CD4-positive, alpha-beta memory T cell (primary cell): ENCODE measurements around the gene CLEC18C. TPM values are rescaled to one million over a fixed set of nuclear protein-coding genes. Genes with fewer than 3 reads are reported as not detected.
"Not testable (repeated sequence)": the region's sequence is repeated elsewhere in the genome, so short reads cannot be mapped to it uniquely, and the experiment has no call there.

Source experiments
- CTCF ChIA-PET: fragments of 350-600 bp; sonication (Branson Sonifier 250); formaldehyde crosslinking; loops from one replicate; lab custom pipeline; 2021; ENCODE audit warnings: inconsistent platforms; ENCODE audit not compliant: partially characterized antibody; lab: Charles Lee
- POLR2A ChIA-PET: fragments of 350-600 bp; sonication (Branson Sonifier 250); formaldehyde crosslinking; loops from one replicate; lab custom pipeline; 2021; ENCODE audit not compliant: partially characterized antibody; lab: Charles Lee
- DNase-seq, 5 donors: peaks; one replicate each; pipeline versions ENCODE4 v3.0.0 to v3.0.0-alpha.2; 2020 to 2022; ENCODE audit warnings: mixed read lengths in 1 of 5
- H3K27ac ChIP-seq: one replicate; pipeline ENCODE4 v1.7.0; 2013; ENCODE audit warnings: low read depth, low read length
- H3K27me3 ChIP-seq: 2 replicates; pipeline ENCODE4 v1.7.0; 2013; ENCODE audit warnings: mild to moderate bottlenecking, low read length, moderate library complexity; ENCODE audit not compliant: insufficient read depth
- H3K36me3 ChIP-seq: 2 replicates; pipeline ENCODE4 v1.7.0; 2013; ENCODE audit warnings: mild to moderate bottlenecking, low read length, moderate library complexity; ENCODE audit not compliant: insufficient read depth
- H3K4me1 ChIP-seq: 2 replicates; pipeline ENCODE4 v1.7.0; 2013; ENCODE audit warnings: mild to moderate bottlenecking, low read length, moderate library complexity; ENCODE audit not compliant: insufficient read depth
- H3K4me3 ChIP-seq, 2 donors: one replicate each; pipeline ENCODE4 v1.7.0; 2013; ENCODE audit warnings: low read length in 2 of 2, mild to moderate bottlenecking in 1 of 2
- H3K9me3 ChIP-seq, 2 donors: one replicate each; pipeline ENCODE4 v1.7.0; 2013; ENCODE audit warnings: low read length in 2 of 2, control low read depth in 1 of 2; ENCODE audit not compliant: control insufficient read depth in 1 of 2
- H3K27ac Mint-ChIP-seq, 7 donors: one replicate each; pipeline ENCODE4 v1.8.0; 2020 to 2021; ENCODE audit warnings: mixed read lengths in 7 of 7, mild to moderate bottlenecking in 6 of 7, inconsistent platforms in 3 of 7, moderate library complexity in 3 of 7
- H3K27me3 Mint-ChIP-seq, 2 donors: one replicate each; pipeline ENCODE4 v1.8.0; 2020 to 2021; ENCODE audit warnings: mixed read lengths in 2 of 2
- H3K36me3 Mint-ChIP-seq, 2 donors: one replicate each; pipeline ENCODE4 v1.8.0; 2020 to 2021; ENCODE audit warnings: mixed read lengths in 2 of 2, inconsistent platforms in 1 of 2, mild to moderate bottlenecking in 1 of 2
- H3K4me1 Mint-ChIP-seq, 4 donors: one replicate each; pipeline ENCODE4 v1.8.0; 2020 to 2021; ENCODE audit warnings: mixed read lengths in 4 of 4, mild to moderate bottlenecking in 1 of 4
- H3K4me3 Mint-ChIP-seq, 8 donors: one replicate each; pipeline ENCODE4 v1.8.0; 2020 to 2021; ENCODE audit warnings: mixed read lengths in 8 of 8, mild to moderate bottlenecking in 7 of 8, moderate library complexity in 6 of 8, inconsistent platforms in 3 of 8
- H3K9me3 Mint-ChIP-seq, 8 donors: one replicate each; pipeline ENCODE4 v1.8.0; 2020 to 2021; ENCODE audit warnings: mixed read lengths in 8 of 8, mild to moderate bottlenecking in 5 of 8, inconsistent platforms in 3 of 8, moderate library complexity in 1 of 8
- intact Hi-C: fragments of 100-400 bp; cut with micrococcal nuclease; formaldehyde crosslinking; loops from one replicate; pipeline ENCODE4 v1.15.1; 2023
- polyA plus RNA-seq, 2 donors: library from polyadenylated mRNA; unstranded; fragments of 300-500 nt; fragmentation: Illumina TruSeq; gene quantifications; one replicate each; pipeline ENCODE4 v1.2.3, GENCODE V29; 2021
- total RNA-seq, 2 experiments: library from RNA; stranded (reverse); gene quantifications; one replicate each; pipeline ENCODE4 v1.2.3, GENCODE V29; 2021

The CLEC18C gene
- total and polyA plus RNA-seq, 4 experiments from 2014 or later, result 0.96 to 1.0 TPM; not detected in 2

DNA sequence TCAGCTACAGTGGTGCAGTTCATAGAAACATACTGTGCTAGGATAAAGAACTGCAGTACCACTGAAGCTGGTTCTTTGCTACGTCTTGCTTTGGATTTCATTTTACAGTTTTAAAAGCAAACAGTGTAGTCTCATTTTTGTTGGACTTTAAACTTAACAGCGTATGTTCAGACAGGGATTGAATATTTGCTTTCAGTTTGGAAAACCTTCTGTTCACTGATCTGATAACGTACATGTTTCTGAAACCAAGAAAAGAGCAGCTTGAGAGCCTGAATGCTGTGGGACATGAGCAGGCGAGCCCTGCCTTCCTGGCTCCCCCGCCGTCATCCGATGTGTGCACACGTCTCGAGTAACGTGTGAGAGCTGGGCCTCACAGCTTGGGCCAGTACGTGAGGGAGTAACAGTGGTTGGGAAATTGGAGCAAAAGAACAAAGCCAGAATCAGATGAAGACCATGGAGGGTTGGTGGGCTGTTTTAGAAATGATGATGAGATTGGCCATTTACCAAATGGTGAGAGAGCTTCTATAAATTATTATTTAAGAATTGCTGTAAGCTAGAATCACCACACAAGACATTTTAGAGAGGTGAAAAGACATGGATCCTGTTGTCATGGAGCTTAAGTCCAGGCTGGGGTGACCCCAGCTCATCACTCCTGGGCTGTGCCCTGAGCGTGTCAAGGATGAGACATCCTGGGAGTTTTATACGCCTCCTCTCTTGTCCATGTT, 20.8 kb upstream of the CLEC18C start:
- CTCF ChIA-PET, result interaction anchor here (0.9 to 2.0 kb wide), 2 partner anchors 10 to 12 kb away, joined by 3 to 8 read pairs; no protein-coding TSS in a partner anchor
- Mint-ChIP-seq H3K27me3 (no peaks in the 10 kb centered on the region), H3K4me1 (peaks cover 0 to 1% (median 0%) of the 10 kb centered on the region in 4 donors), H3K36me3 (peaks cover 54 to 60% of the 10 kb centered on the region in 2 donors), H3K9me3 (no peaks in the 10 kb centered on the region), H3K4me3 (no peak overlapping the region), H3K27ac (peak overlapping the region in 2 of 7 donors; percentile 15 to 61)
- H3K27ac ChIP-seq, result no peak overlapping the region
- H3K9me3 ChIP-seq, result no peaks in the 10 kb centered on the region
- no peak overlapping the region for H3K4me3 ChIP-seq
- POLR2A ChIA-PET, result no interaction called here
- intact Hi-C loops, result no loop called here
- peaks cover 62% of the 10 kb centered on the region for H3K36me3 ChIP-seq
- H3K27me3 ChIP-seq, result no peaks in the 10 kb centered on the region
- no peaks in the 10 kb centered on the region for H3K4me1 ChIP-seq
- DNase-seq, result no peak

DNA sequence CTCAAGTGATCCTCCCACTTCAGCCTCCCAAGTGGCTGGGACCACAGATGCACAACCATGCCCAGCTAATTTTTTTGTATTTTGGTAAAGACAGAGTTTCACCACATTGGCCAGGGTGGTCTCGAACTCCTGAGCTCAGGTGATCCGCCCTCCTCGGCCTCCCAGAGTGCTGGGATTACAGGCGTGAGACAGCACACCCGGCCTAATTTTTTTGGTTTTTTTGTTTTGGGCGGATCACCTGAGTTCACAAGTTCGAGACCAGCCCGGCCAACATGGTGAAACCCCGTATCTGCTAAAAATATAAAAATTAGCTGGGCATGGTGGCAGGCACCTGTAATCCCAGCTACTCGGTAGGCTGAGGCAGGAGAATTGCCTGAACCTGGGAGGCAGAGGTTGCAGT, 18.9 kb upstream of the CLEC18C start:
- H3K4me1 Mint-ChIP-seq, result not testable (repeated sequence)
- CTCF ChIA-PET, result interaction anchor here (0.9 to 1.0 kb wide), 2 partner anchors 10 to 13 kb away, joined by 3 read pairs; no protein-coding TSS in a partner anchor

DNA sequence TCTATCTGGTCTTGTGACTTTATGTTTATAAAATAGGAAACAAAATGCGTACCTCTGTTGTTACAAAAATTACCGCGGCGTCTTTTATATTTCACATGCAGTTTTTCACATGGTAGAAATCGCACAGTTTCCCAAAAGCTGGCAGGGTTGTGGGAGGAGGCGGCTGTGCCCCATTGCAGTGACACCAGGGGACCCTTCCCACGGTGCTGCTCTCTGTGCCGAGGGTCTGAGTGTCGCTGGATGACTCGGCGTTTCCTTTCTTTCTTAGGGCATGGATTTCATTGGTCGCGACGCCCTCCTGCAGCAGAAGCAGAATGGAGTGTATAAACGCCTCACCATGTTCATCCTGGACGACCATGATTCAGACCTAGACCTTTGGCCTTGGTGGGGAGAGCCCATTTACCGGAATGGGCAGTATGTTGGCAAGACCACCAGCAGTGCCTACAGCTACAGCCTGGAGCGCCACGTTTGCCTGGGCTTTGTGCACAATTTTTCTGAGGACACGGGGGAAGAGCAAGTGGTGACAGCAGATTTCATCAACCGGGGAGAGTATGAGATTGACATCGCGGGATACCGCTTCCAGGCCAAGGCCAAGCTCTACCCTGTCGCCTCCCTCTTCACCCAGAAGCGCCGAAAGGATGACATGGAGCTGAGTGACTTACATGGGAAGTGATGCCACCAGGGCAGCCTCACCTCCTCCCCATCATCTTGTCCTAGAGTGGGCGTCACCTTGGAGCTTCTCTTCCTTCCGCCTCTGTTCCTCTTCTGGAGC, 17.2 kb upstream of the CLEC18C start:
- H3K9me3 ChIP-seq, result no peaks in the 10 kb centered on the region
- H3K27ac ChIP-seq, result no peak overlapping the region
- Mint-ChIP-seq H3K27me3 (no peaks in the 10 kb centered on the region), H3K36me3 (peaks cover 27 to 30% of the 10 kb centered on the region in 2 donors), H3K27ac (peak overlapping the region in 2 of 7 donors; percentile 44 to 57), H3K4me3 (no peak overlapping the region), H3K4me1 (no peaks in the 10 kb centered on the region), H3K9me3 (no peaks in the 10 kb centered on the region)
- intact Hi-C loops, result no loop called here
- H3K4me3 ChIP-seq, result no peak overlapping the region
- ChIA-PET POLR2A (no interaction called here), CTCF (no interaction called here)
- no peaks in the 10 kb centered on the region for H3K4me1 ChIP-seq
- H3K27me3 ChIP-seq, result no peaks in the 10 kb centered on the region
- no peak for DNase-seq
- H3K36me3 ChIP-seq, result peaks cover 72% of the 10 kb centered on the region

More for the DNA sequence above, 18.9 kb upstream of the CLEC18C start:
- H3K9me3 ChIP-seq, H3K4me3 ChIP-seq, POLR2A ChIA-PET, DNase-seq, H3K27me3 Mint-ChIP-seq, H3K27ac ChIP-seq, H3K27me3 ChIP-seq, H3K4me3 Mint-ChIP-seq, H3K4me1 ChIP-seq, H3K9me3 Mint-ChIP-seq, intact Hi-C loops: not testable (repeated sequence)
- Mint-ChIP-seq H3K36me3 (peaks cover 39 to 44% of the 10 kb centered on the region in 2 donors), H3K27ac (peak overlapping the region in 1 of 7 donors; percentile 42)
- H3K36me3 ChIP-seq, result peaks cover 75% of the 10 kb centered on the region

DNA sequence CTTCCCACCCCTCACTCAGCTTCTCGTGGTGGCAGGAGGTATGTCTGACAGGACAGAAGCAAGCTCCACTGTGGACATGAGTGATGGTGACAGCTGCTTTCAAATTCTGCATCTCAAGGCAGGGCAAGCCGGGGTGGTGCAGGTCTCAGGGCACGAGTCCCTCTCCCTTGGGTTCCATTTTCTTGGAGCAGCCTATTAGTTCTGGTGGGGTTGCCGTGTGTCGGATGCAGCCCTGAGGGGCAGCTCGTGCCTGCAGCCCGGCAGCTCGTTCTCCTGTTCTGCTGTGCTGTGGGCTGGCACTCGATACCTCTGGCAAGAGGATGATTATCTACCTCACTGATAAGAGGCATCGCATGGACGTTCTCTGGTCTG, 16.5 kb upstream of the CLEC18C start:
- Histone ChIP-seq H3K27ac (no peak overlapping the region), H3K27me3 (no peaks in the 10 kb centered on the region), H3K4me1 (no peaks in the 10 kb centered on the region), H3K4me3 (no peak overlapping the region), H3K36me3 (peaks cover 72% of the 10 kb centered on the region), H3K9me3 (no peaks in the 10 kb centered on the region)
- no peaks in the 10 kb centered on the region for H3K9me3 Mint-ChIP-seq
- no peak for DNase-seq
- intact Hi-C loops, result no loop called here
- H3K36me3 Mint-ChIP-seq, result peaks cover 23 to 24% of the 10 kb centered on the region in 2 donors
- ChIA-PET CTCF (no interaction called here), POLR2A (no interaction called here)
- no peaks in the 10 kb centered on the region for H3K4me1 Mint-ChIP-seq
- H3K27ac Mint-ChIP-seq, result peak overlapping the region in 1 of 7 donors; percentile 25
- no peaks in the 10 kb centered on the region for H3K27me3 Mint-ChIP-seq
- H3K4me3 Mint-ChIP-seq, result no peak overlapping the region

DNA sequence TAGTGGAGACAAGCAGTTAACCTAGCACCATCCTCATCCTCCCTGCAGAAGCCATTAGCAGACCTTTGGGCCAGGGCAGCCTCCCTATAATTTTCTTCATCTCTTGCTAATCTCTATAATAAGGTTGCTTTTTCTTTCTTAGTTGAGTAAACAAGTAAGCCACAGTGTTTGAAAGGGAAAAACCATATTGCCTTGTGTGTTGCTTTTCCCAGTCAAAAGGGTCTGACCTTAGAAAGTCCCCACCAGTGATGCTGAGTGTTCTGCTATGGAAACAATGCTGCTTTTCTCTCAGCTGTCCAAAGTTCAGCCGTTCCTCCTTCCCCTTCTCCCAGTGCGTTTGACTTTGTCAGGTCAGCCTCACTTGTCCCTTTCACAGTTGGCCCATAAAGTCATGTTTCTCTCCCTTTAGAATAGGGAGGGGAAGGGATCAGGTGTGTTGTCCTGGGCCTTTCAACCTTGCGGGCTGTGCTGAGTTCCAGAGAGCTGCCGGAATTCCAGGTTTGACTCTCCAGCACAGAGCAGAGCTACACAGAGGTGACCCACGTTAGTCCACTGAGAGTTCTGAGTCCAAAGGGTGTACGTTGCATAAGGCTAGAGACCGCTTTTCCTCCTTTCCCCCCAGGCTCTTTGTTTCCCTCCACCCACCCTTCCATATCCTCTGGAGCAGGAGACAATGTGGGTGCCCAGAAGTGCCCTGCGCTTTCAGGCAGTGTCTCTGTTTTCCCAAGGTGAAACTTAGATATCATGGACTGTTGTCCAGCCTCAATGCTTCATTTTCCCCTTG, 15.9 kb upstream of the CLEC18C start:
- H3K4me1 Mint-ChIP-seq, result no peaks in the 10 kb centered on the region
- no peak overlapping the region for H3K4me3 Mint-ChIP-seq
- no peaks in the 10 kb centered on the region for H3K9me3 ChIP-seq
- no peaks in the 10 kb centered on the region for H3K27me3 Mint-ChIP-seq
- POLR2A ChIA-PET, result no interaction called here
- CTCF ChIA-PET, result no interaction called here
- intact Hi-C loops, result no loop called here
- no peaks in the 10 kb centered on the region for H3K9me3 Mint-ChIP-seq
- no peaks in the 10 kb centered on the region for H3K27me3 ChIP-seq
- H3K36me3 Mint-ChIP-seq, result peaks cover 18 to 22% of the 10 kb centered on the region in 2 donors
- H3K27ac Mint-ChIP-seq, result peak overlapping the region in 3 of 7 donors; percentile 3 to 58 (median 25)
- DNase-seq, result no peak
- peaks cover 71% of the 10 kb centered on the region for H3K36me3 ChIP-seq
- H3K27ac ChIP-seq, result no peak overlapping the region
- H3K4me3 ChIP-seq, result no peak overlapping the region
- H3K4me1 ChIP-seq, result no peaks in the 10 kb centered on the region

DNA sequence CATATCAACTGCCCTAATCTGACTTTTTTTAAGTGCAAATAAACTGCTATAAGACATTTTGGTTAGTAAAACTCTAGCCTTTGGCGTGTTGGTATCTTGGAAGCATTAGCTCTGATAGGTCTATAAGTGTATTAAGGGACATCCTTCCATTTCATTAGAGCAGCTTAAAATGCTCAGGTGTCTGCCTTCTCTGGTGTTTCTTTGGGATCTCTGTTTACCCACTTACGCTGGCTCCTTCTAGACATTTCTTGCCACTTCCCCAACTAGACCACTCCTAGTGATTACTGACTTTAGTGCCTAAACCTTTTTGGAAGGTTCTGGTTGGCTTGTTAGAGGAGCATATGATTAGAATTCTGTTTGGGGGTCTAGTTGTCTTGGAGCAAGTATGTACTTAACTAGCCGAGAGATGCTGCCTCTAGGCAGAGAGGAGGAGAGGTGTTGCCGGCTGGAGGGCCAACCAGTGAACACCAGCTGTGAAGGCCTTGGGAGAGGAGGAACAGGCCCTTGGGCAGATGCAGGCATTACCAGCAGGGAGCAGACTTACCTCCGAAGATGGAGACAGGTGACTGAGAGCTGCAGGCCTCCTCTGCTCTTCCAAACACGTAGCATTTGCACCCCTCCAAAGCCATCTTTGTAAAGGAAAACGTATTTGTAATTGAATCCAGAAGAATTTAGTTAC, 15.2 kb upstream of the CLEC18C start:
- Histone ChIP-seq H3K4me1 (no peaks in the 10 kb centered on the region), H3K27ac (no peak overlapping the region), H3K4me3 (no peak overlapping the region), H3K36me3 (peaks cover 64% of the 10 kb centered on the region), H3K27me3 (no peaks in the 10 kb centered on the region), H3K9me3 (no peaks in the 10 kb centered on the region)
- ChIA-PET POLR2A (no interaction called here), CTCF (no interaction called here)
- Mint-ChIP-seq H3K4me3 (no peak overlapping the region), H3K4me1 (no peaks in the 10 kb centered on the region), H3K36me3 (peaks cover 11 to 15% of the 10 kb centered on the region in 2 donors), H3K27me3 (no peaks in the 10 kb centered on the region), H3K27ac (no peak overlapping the region), H3K9me3 (no peaks in the 10 kb centered on the region)
- intact Hi-C loops, result no loop called here
- no peak for DNase-seq
